Astrocyte (in vitro differentiated cells and primary cell): ENCODE data around the gene SELENOF.

Experiments used
- EZH2 ChIP-seq: IDR thresholded peaks from 2 replicates; pipeline ENCODE4 v1.6.1; 2012; ENCODE audit warnings: mild to moderate bottlenecking, low read length, inconsistent platforms; ENCODE audit not compliant: insufficient read depth
- TF ChIP-seq, protein P1 (sequence below): IDR thresholded peaks from 2 replicates; pipeline ENCODE4 v1.5.1; 2011; ENCODE audit warnings: low read depth, mild to moderate bottlenecking, inconsistent platforms, low read length, moderate library complexity; ENCODE audit not compliant: insufficient read depth

DNA sequence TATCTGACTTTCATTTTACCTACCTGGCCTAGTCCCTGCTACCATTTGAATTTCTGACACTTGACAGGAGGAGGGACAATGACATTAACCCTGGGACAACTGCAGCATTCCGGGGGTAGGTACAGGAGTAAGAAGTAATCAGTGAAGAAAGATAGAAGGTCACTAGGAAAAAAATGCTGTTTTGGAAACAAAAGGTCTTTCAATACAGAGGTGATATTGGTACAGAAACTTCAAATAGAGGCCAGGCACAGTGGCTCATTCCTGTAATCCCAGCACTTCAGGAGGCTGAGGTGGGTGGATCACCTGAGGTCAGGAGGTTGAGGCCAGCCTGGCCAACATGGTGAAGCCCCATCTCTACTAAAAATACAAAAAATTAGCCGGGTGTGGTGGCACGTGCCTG, 68.4 kb downstream of the SELENOF start:
- TF ChIP-seq, protein P1, sequence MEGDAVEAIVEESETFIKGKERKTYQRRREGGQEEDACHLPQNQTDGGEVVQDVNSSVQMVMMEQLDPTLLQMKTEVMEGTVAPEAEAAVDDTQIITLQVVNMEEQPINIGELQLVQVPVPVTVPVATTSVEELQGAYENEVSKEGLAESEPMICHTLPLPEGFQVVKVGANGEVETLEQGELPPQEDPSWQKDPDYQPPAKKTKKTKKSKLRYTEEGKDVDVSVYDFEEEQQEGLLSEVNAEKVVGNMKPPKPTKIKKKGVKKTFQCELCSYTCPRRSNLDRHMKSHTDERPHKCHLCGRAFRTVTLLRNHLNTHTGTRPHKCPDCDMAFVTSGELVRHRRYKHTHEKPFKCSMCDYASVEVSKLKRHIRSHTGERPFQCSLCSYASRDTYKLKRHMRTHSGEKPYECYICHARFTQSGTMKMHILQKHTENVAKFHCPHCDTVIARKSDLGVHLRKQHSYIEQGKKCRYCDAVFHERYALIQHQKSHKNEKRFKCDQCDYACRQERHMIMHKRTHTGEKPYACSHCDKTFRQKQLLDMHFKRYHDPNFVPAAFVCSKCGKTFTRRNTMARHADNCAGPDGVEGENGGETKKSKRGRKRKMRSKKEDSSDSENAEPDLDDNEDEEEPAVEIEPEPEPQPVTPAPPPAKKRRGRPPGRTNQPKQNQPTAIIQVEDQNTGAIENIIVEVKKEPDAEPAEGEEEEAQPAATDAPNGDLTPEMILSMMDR, result no peak
- no peak for TF ChIP-seq EZH2
